Stimulated activated CD8-positive, alpha-beta memory T cell treated with anti-CD3 and anti-CD28 coated beads, Interleukin-15, amount 100 ng/mL, for 24 hours (primary cell): Measurements from ENCODE around the gene CXCL11.
A peak's percentile ranks its signal among the peaks of the same experiment; 100 is the strongest.
"Not testable (repeated sequence)": the region's sequence is repeated elsewhere in the genome, so short reads cannot be mapped to it uniquely, and the experiment has no call there.

Experiments
- DNase-seq: peaks from one replicate; pipeline ENCODE4 v3.0.0-alpha.2; 2020; ENCODE audit warnings: low read depth

The CXCL11 gene

GRCh38 chr4:76035799-76036380, at the start of gene CXCL11:
Gene CXCL11 (minus strand): TSS chr4:76036070. CDS start chr4:76035987, 83 bp downstream.
- no peak for DNase-seq

- no peak for DNase-seq
Observed at GRCh38 chr4:76084542-76084941, 48.7 kb upstream of the CXCL11 start.

GRCh38 chr4:76083386-76083988, 47.6 kb upstream of the CXCL11 start:
- no peak for DNase-seq

- no peak for DNase-seq
Observed at GRCh38 chr4:76078033-76078613, 42.3 kb upstream of the CXCL11 start.

- no peak for DNase-seq
Observed at GRCh38 chr4:76074993-76075600, 39.2 kb upstream of the CXCL11 start.

GRCh38 chr4:76074468-76074867, 38.6 kb upstream of the CXCL11 start, which contains the start of gene ART3:
Gene ART3 (plus strand): TSS chr4:76074709. CDS start chr4:76075890, 1,181 bp downstream.
- DNase-seq = no peak

- DNase-seq = no peak
Observed at GRCh38 chr4:76072760-76073159, 36.9 kb upstream of the CXCL11 start.

GRCh38 chr4:76067652-76068286, 31.9 kb upstream of the CXCL11 start:
- DNase-seq = peak; percentile 15

GRCh38 chr4:76066546-76066945, 30.7 kb upstream of the CXCL11 start:
- DNase-seq = no peak

- no peak for DNase-seq
Observed at GRCh38 chr4:76061982-76062381, 26.1 kb upstream of the CXCL11 start.

GRCh38 chr4:76061421-76061820, 25.6 kb upstream of the CXCL11 start:
- DNase-seq = no peak

- DNase-seq = no peak
Observed at GRCh38 chr4:76060506-76060905, 24.6 kb upstream of the CXCL11 start.

- DNase-seq = no peak
Observed at GRCh38 chr4:76059750-76060149, 23.9 kb upstream of the CXCL11 start.

GRCh38 chr4:76058888-76059426, 23.1 kb upstream of the CXCL11 start:
- DNase-seq = no peak

GRCh38 chr4:76058302-76058701, 22.4 kb upstream of the CXCL11 start:
- no peak for DNase-seq

GRCh38 chr4:76055421-76055820, 19.6 kb upstream of the CXCL11 start:
- no peak for DNase-seq

- DNase-seq = no peak
Observed at GRCh38 chr4:76055016-76055415, 19.1 kb upstream of the CXCL11 start.

- no peak for DNase-seq
Observed at GRCh38 chr4:76053730-76054129, 17.9 kb upstream of the CXCL11 start.

GRCh38 chr4:76050560-76051050, 14.7 kb upstream of the CXCL11 start:
- DNase-seq = not testable (repeated sequence)

GRCh38 chr4:76049860-76050416, 14.1 kb upstream of the CXCL11 start:
- not testable (repeated sequence) for DNase-seq

GRCh38 chr4:76044686-76045085, 8.8 kb upstream of the CXCL11 start:
- not testable (repeated sequence) for DNase-seq

GRCh38 chr4:76043306-76043705, 7.4 kb upstream of the CXCL11 start:
- DNase-seq = not testable (repeated sequence)
